GM12891 (cell line): ENCODE results near the gene PPOX.

ENCODE experiments used
- PAX5 ChIP-seq: IDR thresholded peaks from 2 replicates; pipeline ENCODE4 v1.6.1; 2011; ENCODE audit warnings: low read length, moderate library complexity, mild to moderate bottlenecking; ENCODE audit not compliant: insufficient read depth, severe bottlenecking
- POLR2A ChIP-seq: IDR thresholded peaks from 2 replicates; pipeline ENCODE4 v1.6.1; 2011; ENCODE audit warnings: low read depth, low read length, control low read depth
- POLR2AphosphoS5 ChIP-seq: IDR thresholded peaks from 2 replicates; pipeline ENCODE4 v1.6.1; 2011; ENCODE audit warnings: low read depth, low read length, control low read depth
- POU2F2 ChIP-seq: IDR thresholded peaks from 2 replicates; pipeline ENCODE4 v1.6.1; 2011; ENCODE audit warnings: low read depth, mild to moderate bottlenecking, control low read depth, low read length, moderate library complexity
- SPI1 ChIP-seq: IDR thresholded peaks from 2 replicates; pipeline ENCODE4 v1.6.1; 2011; ENCODE audit warnings: low read depth, low read length, control low read depth
- TAF1 ChIP-seq: IDR thresholded peaks from 2 replicates; pipeline ENCODE4 v1.6.1; 2011; ENCODE audit warnings: low read depth, low read length, control low read depth

GRCh38 chr1:161206411-161207140 is 40.4 kb downstream of the PPOX start:
- TF ChIP-seq POLR2A, result no peak
- TF ChIP-seq TAF1, result no peak
- TF ChIP-seq POLR2AphosphoS5, result no peak
- no peak for TF ChIP-seq PAX5
- TF ChIP-seq POU2F2, result no peak
- TF ChIP-seq SPI1, result no peak
